ENCODE data around the gene BCL6B. TPM values are rescaled to one million over a fixed set of nuclear protein-coding genes. Genes with fewer than 3 reads are reported as not detected.
"Not testable (repeated sequence)": the region's sequence is repeated elsewhere in the genome, so short reads cannot be mapped to it uniquely, and the experiment has no call there.

BCL6B gene
- polyA plus RNA-seq, 1 experiment = not detected

DNA sequence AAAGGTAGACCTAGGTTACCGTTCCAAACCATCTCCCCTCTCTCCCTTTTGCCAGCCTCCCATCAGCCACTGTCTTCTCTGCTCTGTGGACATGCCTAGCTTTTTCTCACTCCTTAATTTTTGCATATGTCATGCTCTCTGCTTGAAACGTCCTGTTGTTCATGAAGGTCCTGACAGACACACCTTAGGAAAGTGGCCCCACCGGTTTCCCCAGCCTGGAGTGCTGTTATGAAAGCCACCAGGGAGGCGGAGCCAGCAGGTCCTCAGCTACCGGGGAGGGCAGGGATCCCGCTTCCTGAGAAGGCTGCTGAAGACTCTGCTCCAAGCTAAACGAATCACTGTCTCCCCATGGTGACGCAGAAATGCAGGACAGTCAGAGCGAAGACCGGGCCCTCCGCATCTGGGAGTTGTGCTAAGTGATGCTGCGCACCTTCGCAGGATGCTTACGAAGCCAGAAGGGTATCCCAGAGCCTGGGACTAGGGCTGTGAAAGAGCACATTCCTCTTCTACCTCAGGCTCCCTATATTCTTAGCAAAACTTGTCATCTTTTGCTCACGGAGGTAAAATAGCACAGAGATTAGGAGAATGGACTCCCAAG lies 23.4 kb downstream of the BCL6B start:
- Histone ChIP-seq H3K4me3 (ENCODE audit: low read depth, low read length) (no peak overlapping the region), H3K27ac (ENCODE audit: low read depth, low read length) (no peak overlapping the region), H3K27me3 (ENCODE audit: control insufficient read depth, insufficient read depth, low read length) (peaks cover 36% of the 10 kb centered on the region), H3K9me3 (ENCODE audit: control insufficient read depth, insufficient read depth, low read length) (no peaks in the 10 kb centered on the region; the same call in 1 of the 2 replicates)
- TF ChIP-seq, protein P1, sequence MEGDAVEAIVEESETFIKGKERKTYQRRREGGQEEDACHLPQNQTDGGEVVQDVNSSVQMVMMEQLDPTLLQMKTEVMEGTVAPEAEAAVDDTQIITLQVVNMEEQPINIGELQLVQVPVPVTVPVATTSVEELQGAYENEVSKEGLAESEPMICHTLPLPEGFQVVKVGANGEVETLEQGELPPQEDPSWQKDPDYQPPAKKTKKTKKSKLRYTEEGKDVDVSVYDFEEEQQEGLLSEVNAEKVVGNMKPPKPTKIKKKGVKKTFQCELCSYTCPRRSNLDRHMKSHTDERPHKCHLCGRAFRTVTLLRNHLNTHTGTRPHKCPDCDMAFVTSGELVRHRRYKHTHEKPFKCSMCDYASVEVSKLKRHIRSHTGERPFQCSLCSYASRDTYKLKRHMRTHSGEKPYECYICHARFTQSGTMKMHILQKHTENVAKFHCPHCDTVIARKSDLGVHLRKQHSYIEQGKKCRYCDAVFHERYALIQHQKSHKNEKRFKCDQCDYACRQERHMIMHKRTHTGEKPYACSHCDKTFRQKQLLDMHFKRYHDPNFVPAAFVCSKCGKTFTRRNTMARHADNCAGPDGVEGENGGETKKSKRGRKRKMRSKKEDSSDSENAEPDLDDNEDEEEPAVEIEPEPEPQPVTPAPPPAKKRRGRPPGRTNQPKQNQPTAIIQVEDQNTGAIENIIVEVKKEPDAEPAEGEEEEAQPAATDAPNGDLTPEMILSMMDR (IDR thresholded peaks at IDR 0.05; ENCODE audit: low read depth, low read length) = no peak
- CTCF ChIA-PET = interaction anchor here (0.6 to 11.2 kb wide), 44 partner anchors 8 to 543 kb away, joined by 3 to 250 read pairs (median 4); partner anchors contain the start of genes ACADVL, DLG4, SOX15 and TXNDC17
- POLR2A ChIA-PET = interaction anchor here (0.9 to 1.4 kb wide), 2 partner anchors 174 to 250 kb away, joined by 4 to 8 read pairs; partner anchors contain the start of genes ACADVL and DLG4
- no peak for DNase-seq (ENCODE audit: low read depth, low spot score)

DNA sequence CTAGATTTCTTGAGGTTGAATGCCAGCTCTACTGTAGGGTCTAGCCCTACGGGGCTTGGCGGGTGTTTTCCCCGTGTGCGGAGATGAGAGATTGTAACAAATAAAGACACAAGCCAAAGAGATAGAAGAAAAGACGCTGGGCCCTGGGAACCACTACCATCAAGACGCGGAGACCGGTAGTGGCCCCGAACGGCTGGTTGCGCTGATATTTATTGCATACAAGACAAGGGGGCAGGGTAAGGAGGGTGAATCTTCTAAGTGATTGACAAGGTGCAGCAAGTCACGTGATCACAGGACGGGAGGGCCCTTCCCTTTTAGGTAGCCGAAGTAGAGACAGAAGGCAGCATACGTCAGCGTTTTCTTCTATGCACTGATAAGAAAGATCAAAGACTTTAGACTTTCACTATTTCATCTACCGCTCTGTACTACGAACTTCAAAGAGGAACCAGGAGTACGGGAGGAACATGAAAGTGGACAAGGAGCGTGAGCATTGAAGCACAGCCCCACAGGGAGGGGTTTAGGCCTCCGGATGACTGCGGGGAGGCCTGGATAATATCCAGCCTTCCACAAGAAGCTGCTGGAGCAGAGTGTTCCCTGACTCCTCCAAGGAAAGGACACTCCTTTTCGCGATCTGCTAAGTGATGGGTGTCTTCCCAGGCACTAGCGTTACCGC lies 24.0 kb downstream of the BCL6B start:
- POLR2A ChIA-PET = interaction anchor here (0.6 to 1.4 kb wide), 2 partner anchors 83 to 173 kb away, joined by 4 to 8 read pairs; partner anchors contain the start of genes ACADVL and DLG4
- H3K27ac ChIP-seq (ENCODE audit: low read depth, low read length); H3K9me3 ChIP-seq (ENCODE audit: control insufficient read depth, insufficient read depth, low read length); H3K4me3 ChIP-seq (ENCODE audit: low read depth, low read length); DNase-seq (ENCODE audit: low read depth, low spot score): not testable (repeated sequence)
- CTCF ChIA-PET = interaction anchor here (0.6 to 11.2 kb wide), 17 partner anchors 11 to 406 kb away, joined by 3 to 250 read pairs (median 5); partner anchors contain the start of gene TXNDC17
- H3K27me3 ChIP-seq (ENCODE audit: control insufficient read depth, insufficient read depth, low read length) = peaks cover 36% of the 10 kb centered on the region

DNA sequence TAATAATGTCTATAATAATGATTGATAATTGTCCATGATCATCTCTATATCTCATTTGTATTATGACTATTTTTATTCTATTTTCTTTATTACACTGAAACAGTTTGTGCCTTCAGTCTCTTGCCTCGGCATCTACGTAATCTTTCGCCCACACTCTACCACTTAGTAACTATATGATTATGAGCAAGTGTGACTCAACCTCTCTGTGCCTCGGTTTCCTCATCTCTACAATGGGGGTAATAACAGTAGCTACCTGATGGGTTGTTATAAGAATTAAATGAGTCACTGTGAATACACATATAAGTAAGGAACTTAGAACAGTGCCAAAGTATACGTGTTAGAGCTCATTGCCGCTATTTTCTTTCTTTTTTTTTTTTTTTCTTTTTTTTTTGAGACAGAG lies 24.7 kb downstream of the BCL6B start:
- CTCF ChIA-PET = interaction anchor here (0.6 to 11.2 kb wide), 5 partner anchors 9 to 575 kb away, joined by 3 to 250 read pairs (median 4); no protein-coding TSS in a partner anchor
- TF ChIP-seq, protein P1 (IDR thresholded peaks at IDR 0.05; ENCODE audit: low read depth, low read length) = no peak
- H3K9me3 ChIP-seq (ENCODE audit: control insufficient read depth, insufficient read depth, low read length) = no peaks in the 10 kb centered on the region; the same call in 1 of the 2 replicates
- H3K27me3 ChIP-seq (ENCODE audit: control insufficient read depth, insufficient read depth, low read length) = peaks cover 31% of the 10 kb centered on the region
- POLR2A ChIA-PET = interaction anchor here (0.6 kb wide), 1 partner anchor 83 kb away, joined by 4 read pairs; no protein-coding TSS in a partner anchor
- DNase-seq (ENCODE audit: low read depth, low spot score) = no peak
- no peak overlapping the region for H3K27ac ChIP-seq (ENCODE audit: low read depth, low read length)
- no peak overlapping the region for H3K4me3 ChIP-seq (ENCODE audit: low read depth, low read length)

DNA sequence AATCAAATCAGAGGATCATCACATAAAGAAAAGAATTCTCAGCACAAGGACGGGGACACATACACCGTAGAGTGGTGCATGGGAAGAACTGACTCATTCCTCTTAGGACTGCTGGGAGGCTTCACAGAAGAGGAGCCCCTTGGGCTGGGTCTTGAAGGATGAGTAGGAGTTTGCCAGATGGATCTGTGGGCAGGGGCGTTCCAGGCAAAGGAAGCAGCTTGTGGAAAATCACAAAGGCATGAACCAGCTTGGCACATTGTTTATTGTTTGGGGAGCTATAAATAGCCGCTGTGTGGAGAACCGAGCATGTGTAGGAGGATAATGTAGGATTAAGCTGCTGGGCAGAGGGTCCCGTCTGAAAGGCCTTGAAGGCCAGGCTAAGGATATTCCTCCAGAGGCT lies 26.1 kb downstream of the BCL6B start:
- no peak overlapping the region for H3K4me3 ChIP-seq (ENCODE audit: low read depth, low read length)
- TF ChIP-seq, protein P1 (IDR thresholded peaks at IDR 0.05; ENCODE audit: low read depth, low read length) = no peak
- H3K27me3 ChIP-seq (ENCODE audit: control insufficient read depth, insufficient read depth, low read length) = peaks cover 17% of the 10 kb centered on the region
- no peak for DNase-seq (ENCODE audit: low read depth, low spot score)
- no peak overlapping the region for H3K27ac ChIP-seq (ENCODE audit: low read depth, low read length)
- no peaks in the 10 kb centered on the region for H3K9me3 ChIP-seq (ENCODE audit: control insufficient read depth, insufficient read depth, low read length)
- ChIA-PET CTCF (interaction anchor here (1.1 to 11.2 kb wide), 5 partner anchors 12 to 248 kb away, joined by 3 to 250 read pairs (median 3); no protein-coding TSS in a partner anchor), POLR2A (no interaction called here)

DNA sequence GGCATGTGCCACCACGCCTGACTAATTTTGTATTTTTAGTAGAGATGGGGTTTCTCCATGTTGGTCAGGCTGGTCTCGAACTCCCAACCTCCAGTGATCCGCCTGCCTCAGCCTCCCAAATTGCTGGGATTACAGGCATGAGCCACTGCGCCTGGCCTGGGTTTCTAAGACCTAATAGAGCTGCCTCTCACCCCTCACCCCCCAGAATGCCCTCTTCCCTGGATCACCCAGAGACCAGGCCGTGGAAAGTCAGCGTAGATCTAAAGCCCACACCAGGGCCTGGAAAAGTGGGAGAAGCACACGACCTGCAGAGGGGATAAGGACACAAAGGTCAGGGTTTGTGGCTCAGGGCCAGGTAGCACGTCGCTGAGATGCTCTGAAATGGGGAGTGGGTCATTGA lies 27.7 kb downstream of the BCL6B start:
- ChIA-PET CTCF (interaction anchor here (0.8 to 11.2 kb wide), 4 partner anchors 82 to 128 kb away, joined by 3 to 250 read pairs (median 14); no protein-coding TSS in a partner anchor), POLR2A (interaction anchor here (0.6 kb wide), 1 partner anchor 85 kb away, joined by 3 read pairs; no protein-coding TSS in a partner anchor)
- not testable (repeated sequence) for DNase-seq (ENCODE audit: low read depth, low spot score)

More for the DNA sequence above, 27.7 kb downstream of the BCL6B start:
- not testable (repeated sequence) for H3K9me3 ChIP-seq (ENCODE audit: control insufficient read depth, insufficient read depth, low read length); H3K27ac ChIP-seq (ENCODE audit: low read depth, low read length); H3K27me3 ChIP-seq (ENCODE audit: control insufficient read depth, insufficient read depth, low read length); H3K4me3 ChIP-seq (ENCODE audit: low read depth, low read length)

Measured in AG04450 (cell line).